HG03139 (cell line): ENCODE measurements around the gene BPIFA2.
"Not testable (repeated sequence)": the region's sequence is repeated elsewhere in the genome, so short reads cannot be mapped to it uniquely, and the experiment has no call there.

Experiments used
- ATAC-seq: cut with Tn5 transposase; IDR thresholded peaks from one replicate; pipeline ENCODE4 v1.9.1; 2021; ENCODE audit not compliant: unreplicated experiment

BPIFA2 gene, protein sequence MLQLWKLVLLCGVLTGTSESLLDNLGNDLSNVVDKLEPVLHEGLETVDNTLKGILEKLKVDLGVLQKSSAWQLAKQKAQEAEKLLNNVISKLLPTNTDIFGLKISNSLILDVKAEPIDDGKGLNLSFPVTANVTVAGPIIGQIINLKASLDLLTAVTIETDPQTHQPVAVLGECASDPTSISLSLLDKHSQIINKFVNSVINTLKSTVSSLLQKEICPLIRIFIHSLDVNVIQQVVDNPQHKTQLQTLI

DNA sequence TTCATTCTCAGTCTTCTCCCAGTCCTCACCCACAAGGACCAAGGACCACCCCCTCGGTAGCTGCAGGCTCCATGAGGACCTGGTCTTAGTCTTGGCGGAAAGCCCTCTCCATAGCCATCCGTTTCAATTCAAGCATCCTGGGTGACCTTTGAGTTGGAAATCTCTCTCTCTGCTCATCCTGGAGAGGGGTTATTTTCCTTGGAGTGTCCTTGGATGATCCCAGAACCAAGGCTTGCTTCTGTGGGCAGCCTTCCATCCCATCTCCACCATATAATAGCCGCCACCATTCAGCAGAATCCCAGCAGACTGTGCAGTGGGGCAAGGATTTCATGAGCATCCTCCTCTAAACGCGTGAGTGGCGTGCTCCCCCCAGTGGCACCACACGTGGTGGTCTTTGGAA is at the start of gene BPIFA2:
Gene BPIFA2 (plus strand): TSS at position 301 of the 400 bp plus-strand sequence. CDS start 987 bp downstream, outside the sequence.
- no peak for ATAC-seq

DNA sequence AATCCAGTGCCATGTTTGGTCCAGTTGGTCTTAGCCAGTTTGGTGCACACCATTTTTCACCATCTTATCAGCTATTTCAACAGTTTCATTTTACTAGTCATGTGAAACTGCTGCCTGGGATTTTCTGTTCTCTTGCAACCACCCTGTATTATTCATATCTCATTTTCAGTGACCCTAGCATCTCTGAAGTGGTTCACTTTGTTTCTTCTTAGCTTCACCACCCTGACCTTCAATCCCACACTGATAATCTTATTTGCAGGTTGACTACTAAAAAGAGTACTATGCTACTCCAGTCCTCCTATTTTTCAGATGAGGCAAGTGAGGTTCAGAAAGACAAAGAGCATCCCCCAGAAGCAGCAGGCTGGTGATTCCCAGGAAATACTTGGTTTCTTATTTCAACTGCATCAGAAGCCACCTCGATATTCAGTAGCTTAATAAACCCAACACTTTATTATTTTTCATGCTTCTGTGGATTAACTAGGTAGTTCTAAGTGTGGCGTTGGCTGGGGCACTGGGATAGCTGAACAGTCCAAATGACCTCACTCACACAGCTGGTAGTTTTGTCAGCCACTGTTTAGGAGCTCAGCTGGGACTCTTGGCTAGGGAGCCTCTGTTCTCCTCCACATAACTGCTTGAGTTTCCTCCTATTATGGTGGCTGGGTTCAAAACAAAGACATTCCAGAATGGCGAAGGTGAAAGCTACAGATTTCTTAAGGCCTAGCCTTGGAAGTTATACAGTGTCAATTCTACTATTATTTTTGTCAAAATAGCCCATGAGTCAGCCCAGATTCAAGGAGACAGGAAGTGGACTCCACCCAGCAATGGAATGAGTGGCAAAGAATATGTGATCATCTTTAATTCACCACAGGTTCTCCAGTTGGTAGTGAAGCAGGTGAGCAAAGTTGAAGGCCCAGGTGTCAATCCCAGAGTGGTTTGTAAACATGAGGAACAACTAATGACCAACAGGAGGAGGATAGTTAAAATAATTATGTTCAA is 47.9 kb upstream of the BPIFA2 start:
- ATAC-seq = no peak

DNA sequence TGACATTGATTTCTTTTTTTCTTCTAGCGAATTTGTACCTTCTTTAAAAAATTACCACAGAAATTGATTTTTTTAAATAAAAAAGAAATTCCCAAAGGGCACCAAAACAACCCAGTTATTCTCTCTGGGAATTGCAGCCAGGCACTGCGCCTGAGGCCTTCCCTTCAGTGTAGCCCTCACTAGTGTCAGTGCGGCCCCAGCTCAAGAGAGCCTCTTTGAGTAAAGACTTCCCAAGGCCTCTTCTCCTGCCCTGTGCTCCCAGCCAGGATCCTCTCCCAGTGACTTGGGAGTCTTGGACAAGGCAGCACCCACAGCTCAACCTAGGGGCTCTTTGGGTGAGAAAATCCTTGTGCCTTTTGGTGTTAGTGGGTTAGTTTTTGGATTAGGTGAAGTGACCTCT is 47.0 kb upstream of the BPIFA2 start:
- ATAC-seq = no peak

DNA sequence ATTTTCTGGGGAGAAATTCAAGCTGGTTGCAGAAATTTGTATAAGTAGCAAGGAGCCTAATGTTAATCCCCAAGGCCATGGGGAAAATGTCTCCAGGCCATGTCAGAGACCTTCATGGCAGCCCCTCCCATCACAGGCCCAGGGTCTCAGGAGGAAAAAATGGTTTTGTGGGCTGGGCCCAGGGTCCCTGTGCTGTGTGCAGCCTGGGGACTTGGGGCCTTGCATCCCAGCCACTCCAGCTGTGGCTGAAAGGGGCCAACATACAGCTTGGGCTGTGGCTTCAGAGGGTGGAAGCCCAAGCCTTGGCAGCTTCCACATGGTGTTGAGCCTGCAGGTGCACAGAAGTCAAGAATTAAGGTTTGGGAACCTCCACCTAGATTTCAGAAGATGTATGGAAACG is 45.7 kb upstream of the BPIFA2 start:
- not testable (repeated sequence) for ATAC-seq

DNA sequence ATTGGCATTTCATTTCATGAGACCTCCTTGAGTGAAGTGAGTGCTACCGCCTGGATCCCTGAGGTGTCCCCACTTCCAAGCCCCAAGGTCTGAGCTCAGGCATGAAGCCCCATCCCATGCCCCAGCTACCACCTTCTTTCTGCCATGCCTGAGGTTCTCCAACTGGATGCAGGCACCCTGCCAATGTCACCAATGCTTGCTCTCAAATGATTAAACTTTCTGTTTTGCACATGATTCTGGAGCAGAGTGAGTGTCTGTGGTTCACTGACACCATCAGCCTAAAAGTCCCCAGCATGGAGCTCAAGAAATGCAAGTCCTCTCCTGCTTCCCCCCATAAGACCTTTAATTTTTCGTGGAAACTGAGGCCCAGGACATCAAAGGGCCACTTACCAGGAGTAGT is 43.7 kb upstream of the BPIFA2 start:
- ATAC-seq = no peak

DNA sequence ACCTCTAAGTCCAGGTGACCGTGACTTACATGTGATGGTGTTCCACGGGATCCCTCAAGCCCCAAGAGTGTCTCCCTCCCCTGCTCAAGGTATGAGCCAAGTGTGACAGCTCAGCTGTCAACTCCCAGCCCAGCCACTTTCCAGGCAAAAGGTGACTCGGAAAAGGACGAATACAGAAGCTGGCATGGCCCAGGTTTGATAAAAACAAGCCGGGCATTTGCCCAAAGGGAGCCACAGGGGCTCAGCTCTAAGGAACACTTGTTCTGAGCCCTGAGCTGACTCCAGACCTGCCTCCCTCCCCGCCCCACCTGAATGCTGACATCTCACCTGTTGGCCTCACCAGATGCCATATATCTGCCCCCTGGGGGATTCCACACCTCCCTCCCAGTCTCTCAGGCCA is 43.0 kb upstream of the BPIFA2 start:
- ATAC-seq = no peak

DNA sequence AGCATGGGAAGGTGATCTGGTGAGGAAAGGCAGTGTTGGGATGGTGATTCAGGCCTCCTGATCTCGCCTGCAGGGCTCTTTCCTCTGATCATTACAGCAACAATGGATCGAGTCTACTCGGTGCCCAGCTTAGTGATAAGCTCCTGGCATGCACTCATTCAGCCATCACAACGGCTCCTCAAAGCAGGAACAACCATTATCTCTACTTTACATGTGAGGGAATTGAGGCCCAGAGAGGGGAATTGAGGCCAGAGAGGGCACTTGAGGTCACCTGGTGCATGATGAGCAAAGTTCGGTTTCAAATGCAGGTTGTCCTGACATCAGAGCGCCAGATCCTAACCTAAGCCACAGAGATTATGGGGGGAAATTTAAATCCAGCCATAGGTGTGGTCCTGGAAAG is 42.0 kb upstream of the BPIFA2 start:
- no peak for ATAC-seq

DNA sequence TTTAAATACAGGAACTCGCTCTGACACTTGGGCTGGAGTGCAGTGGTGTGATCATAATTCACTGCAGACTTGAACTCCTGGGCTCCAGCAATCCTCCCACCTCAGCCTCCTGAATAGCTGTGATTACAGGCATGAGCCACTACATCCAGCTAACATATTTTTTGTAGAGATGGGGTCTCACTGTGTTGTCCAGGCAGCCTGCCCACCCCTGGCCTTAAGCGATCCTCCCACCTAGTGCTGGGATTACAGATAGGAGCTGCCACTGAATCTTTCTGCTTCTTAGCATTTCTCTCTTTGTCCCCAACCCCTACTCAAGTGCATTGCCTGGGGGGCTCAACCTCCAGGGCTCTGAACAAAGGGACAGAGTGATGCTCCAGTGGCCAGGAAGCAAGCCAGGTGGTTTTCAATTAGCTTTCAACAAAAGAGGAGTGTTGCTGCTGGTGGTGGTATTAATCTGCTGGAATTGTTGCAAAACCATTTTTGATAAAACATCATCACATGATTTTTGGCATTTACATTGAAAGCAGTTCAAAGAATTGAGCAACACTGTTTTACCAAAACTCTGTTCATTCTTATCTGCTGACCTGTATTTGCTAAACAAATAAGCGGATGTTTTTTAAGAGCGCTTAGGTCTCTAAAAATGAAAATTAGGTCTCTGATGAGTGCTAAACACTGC is 40.4 kb upstream of the BPIFA2 start:
- ATAC-seq = no peak

DNA sequence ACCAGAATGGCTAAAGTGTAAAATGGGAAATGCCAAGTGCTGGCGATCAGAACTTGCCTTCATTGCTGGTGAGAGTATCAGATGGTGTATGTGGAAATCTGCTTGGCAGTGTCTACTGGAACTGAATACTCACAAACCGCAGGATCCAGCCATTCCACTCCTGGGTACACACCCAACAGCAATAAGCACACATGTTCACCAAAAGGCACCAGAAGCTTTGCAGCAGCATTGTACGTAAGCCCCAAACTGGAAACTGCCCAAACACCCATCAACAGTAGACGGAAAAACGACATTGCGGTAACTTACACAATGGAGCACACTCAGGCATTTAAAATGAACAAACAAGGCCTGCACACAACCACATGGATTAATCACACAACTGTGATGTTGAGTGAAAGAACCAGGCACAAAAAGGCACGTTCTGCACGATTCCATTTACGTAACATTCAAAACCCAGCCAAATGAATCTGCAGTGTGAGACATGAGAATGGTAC is 37.3 kb upstream of the BPIFA2 start:
- no peak for ATAC-seq

DNA sequence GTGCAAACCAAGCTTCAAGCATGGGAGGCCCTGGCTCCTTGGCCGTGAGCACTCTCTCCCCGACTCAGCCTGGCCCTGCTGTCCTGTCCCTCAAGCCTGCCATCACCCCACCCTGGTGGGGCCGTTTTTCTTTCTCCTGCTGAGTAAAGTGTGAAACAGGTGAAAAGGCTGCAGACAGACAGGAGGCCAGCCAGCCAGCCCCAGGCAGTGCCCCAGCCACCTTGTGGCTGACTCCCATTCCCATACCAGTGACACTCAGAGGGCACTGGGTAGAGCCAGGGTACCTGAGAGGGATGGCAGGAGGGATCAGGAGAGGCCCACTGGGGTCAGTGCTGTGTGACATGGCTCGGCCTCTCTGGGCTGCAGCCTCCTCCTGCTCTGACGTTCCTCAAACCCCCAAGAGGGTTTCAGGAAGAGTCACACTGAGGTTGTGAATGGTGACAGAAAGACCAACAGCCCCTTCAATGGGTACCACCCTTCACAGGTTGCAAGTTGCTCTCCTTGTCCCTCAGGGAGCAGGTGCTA is 35.9 kb upstream of the BPIFA2 start:
- no peak for ATAC-seq

DNA sequence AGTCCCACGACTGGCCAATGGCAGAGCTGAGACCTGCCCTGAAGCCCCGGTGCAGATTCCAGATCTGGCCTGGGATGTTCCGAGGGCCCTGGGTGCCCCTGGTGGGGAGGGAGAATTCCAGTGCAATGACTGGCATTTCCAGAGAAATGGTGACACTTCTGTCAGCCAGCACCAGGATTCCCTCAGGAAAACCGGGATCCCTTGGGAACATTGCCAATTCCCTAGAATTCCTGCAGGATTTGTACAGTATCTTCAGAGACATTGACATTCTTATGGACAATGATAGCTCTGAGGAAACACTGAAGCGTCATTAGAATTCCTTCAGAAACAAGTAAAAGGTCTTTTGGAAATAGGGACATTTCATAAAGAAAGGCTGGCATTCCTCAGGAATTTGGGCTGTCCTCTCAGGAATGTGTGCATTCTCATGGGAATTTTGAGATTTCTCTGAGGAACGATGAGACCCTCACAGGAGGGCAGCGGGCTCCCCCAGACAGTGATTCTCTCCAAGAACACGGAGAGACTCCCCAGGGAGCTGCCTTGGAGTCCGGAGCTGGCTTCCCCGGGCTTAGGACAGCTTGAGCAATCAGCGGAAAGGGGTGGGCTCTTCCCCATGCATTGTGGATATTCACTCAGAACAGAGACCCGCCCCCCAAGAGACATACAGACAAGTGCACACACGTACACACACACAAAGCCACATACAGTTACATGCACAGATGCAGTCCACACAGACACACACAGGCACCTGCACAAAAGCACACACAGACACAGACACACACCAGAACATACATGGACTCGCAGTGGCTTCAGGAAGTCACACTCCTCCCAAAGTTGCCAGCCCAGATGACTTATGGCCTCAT is 35.2 kb upstream of the BPIFA2 start:
- no peak for ATAC-seq

DNA sequence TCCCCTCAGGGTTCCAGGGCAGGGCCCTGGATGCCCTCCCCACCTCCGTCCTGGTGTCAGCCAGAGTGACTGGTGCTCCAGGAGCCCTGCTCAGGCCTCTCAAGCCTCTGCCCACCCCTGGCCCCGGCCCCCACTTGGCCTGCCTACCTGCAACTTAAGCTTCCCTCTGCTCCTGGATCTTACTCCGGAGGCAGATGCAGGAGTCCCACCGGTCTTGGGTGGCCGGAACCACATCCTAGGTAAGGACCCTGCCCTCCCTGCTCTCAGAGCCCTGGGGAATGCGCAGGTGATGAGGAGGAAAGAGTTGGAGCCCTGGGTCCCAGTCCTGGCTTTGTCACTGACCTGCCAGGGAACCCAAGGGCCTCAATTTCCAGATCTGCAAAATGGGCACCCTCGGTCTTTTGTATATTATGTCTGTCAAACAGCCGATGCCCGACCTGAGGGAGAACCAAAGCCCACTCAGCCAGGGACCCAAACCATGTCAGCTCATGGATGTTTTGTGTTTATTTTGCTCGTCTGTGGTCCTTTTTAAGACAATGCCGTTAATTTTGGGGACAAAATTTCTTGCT is 34.5 kb upstream of the BPIFA2 start:
- no peak for ATAC-seq

DNA sequence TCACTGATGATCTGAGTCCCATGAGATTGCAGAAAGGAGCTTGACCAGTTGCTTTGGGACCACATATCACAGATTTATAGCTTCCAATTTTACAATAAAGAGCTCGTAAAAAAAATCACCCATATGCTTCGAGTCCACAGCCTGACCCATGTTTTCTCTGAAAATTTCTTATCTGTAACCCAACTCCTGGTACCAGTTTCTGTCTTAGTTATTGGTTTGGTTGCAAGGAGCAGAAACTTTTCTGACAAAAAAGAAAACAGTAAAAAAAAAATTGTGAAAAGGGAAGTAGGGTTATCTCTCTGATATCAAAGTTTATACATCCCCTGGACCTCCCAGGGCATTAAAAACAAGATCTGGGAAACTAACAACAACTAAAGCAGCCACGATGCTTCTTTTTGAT is 30.8 kb upstream of the BPIFA2 start:
- ATAC-seq = no peak

DNA sequence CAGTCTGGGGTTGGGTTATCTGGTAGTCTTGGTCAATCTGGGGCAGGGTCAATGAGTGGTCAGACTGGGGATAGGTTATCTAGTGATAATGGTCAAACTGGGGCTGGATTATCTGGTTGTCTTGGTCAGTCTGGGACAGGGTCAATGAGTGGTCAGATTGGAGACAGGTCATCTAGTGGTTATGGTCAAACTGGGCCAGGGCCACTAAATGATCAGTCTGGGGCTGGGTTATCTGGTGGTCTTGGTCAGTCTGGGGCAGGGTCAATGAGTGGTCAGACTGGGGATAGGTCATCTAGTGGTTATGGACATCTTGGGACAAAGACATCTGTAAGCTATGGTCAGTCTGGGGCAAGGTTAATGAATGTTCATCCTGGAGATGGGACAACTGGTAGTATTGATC is 28.5 kb upstream of the BPIFA2 start:
- ATAC-seq = no peak

DNA sequence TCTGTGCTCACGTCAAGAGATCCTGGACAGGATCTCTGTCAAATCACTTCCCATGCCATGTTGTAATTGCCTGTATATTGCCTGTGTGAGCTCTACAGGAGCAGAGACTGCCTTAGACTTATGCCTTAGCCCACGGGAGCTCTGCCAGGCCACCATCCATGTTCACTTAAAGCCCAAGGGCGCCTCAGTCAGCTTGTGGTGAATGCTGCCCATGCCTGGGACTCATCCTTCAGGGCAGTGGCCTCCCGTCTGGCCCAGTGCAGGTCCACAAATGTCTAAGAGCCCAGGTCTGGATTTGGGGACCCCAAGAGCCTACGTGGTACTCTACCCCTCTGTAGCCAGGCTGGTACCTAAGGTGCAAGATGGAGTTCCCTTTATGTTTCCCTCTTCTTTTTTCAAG is 22.4 kb upstream of the BPIFA2 start:
- no peak for ATAC-seq

DNA sequence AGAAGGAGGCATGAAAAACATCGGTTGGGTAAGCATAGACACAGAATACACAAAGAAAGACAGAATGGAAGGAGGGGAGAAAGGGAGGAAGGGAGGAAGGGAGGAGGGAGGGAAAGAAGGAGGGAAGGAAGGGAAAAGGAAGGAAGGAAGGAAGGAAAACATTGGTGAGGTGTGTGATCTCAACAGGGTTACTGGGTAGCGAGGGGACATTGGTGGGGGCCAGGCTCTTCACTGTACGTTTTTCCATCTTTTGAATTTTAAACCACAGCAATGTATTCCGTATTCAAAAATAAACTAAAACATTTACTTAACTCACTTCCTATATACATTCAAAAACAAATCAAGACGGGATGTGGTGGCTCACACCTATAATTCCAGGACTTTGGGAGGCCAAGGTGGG is 20.7 kb upstream of the BPIFA2 start:
- ATAC-seq = no peak

DNA sequence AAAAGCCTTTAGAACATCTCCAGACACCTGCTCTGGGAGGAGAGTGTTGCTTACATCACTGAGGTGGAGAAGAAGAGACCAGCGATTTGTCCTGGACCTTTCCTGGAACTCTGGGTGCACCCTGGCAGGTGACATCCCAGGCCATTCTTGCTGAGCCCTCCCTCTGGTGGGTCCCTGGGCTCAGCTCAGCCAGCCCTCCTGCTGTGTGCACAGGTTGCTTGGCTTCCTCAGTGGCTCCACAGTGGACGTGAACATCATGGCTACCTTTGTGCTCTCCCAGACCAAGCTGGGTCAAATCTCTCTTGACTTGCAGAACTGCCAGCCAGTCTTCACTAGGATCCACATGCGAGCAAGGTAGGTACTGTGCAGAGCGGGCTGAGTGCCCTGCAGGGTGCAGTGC is 19.9 kb upstream of the BPIFA2 start:
- no peak for ATAC-seq

DNA sequence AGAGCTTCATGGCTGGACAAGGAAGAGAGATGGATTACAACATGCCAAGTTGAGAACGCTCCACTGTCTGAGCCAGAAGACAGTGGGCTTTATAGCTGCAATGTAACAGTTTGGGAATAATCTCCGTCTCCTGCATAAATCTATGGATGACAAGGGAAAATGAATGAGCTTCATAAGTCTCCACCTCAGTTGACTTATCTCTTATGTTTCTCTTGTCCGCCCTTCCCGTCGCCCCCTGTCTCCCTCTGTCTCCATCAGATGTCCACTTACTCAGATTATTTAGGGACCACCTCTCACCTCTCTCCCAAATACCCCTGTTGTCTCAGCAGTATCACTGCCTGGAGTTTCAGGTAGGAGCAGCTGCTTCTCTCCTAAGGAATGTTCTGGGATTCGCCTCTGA is 13.7 kb upstream of the BPIFA2 start:
- no peak for ATAC-seq

DNA sequence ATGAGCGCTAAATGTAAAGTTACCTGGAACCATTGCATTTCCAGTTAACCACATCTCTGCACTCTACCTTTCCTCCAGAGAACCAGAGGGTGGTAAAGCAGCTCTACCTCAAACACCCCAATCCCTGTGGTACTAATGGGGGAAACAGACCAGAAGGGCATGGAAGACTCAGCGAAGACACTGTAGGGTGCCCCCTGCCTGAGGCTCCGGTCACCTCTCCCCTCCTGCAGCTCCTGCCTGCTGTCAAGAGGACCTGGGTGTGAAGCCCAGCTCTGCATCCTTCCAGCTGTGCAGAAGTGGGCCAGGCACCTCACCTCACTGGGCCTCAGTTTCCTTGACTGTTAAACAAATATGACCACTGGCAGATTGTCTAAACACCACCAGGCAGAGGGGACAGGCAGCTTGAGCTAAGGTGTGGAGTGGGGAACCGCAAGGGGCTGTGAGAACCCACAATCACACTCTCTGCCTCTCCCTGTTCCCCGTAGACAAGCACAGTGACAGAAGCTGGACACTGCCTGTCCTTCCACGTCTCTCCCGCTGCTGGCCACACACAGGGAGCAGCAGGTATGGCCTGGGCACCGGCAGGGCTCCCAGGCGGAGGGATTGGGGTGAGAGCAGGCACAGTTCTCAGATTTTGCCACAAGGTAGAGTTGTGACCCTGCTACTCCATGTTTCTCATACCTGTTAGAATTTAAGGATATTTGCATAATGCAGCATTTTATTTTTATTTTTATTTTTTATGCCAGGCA is 9.1 kb upstream of the BPIFA2 start:
- no peak for ATAC-seq
